ENCODE data around the gene BCKDHB.

DNA sequence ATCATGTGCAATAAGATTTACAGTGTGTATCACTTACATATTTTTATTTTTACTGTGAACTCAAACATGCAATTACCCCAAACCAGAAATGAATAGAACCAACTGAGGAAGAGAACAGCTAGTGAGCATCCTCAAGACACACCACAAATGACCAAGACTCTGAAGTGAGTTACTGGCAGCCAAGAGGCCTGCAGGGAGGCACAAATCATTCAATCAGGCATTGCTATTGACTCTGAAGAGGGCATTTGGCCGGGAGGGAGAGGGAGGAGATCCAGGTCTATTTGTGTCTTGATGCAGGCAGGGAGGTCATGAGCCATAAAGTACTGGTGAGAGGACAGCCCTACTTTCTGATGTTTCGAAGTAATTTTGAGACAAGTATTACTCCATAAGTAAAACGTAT is 257.7 kb downstream of the BCKDHB start:
- TF ChIP-seq, protein P1, sequence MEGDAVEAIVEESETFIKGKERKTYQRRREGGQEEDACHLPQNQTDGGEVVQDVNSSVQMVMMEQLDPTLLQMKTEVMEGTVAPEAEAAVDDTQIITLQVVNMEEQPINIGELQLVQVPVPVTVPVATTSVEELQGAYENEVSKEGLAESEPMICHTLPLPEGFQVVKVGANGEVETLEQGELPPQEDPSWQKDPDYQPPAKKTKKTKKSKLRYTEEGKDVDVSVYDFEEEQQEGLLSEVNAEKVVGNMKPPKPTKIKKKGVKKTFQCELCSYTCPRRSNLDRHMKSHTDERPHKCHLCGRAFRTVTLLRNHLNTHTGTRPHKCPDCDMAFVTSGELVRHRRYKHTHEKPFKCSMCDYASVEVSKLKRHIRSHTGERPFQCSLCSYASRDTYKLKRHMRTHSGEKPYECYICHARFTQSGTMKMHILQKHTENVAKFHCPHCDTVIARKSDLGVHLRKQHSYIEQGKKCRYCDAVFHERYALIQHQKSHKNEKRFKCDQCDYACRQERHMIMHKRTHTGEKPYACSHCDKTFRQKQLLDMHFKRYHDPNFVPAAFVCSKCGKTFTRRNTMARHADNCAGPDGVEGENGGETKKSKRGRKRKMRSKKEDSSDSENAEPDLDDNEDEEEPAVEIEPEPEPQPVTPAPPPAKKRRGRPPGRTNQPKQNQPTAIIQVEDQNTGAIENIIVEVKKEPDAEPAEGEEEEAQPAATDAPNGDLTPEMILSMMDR (conservative IDR thresholded peaks at IDR 0.05), result no peak
- no peak for TF ChIP-seq ZFX (IDR thresholded peaks at IDR 0.05)
